22Rv1 (cell line): ENCODE measurements around the gene MYBPC3.

Source experiments
- H3K27ac ChIP-seq: fragments of 450-650 bp; 2 replicates; pipeline ENCODE4 v1.5.1; 2017
- ZFX ChIP-seq: fragments of 450-650 bp; IDR thresholded peaks from 2 replicates; pipeline ENCODE4 v1.6.1; 2017; ENCODE audit warnings: antibody characterized with exemption, borderline replicate concordance
- TF ChIP-seq, protein P1 (sequence below): fragments of 450-650 bp; IDR thresholded peaks from 2 replicates; pipeline ENCODE4 v1.5.1; 2017; ENCODE audit warnings: mild to moderate bottlenecking

MYBPC3 gene

DNA sequence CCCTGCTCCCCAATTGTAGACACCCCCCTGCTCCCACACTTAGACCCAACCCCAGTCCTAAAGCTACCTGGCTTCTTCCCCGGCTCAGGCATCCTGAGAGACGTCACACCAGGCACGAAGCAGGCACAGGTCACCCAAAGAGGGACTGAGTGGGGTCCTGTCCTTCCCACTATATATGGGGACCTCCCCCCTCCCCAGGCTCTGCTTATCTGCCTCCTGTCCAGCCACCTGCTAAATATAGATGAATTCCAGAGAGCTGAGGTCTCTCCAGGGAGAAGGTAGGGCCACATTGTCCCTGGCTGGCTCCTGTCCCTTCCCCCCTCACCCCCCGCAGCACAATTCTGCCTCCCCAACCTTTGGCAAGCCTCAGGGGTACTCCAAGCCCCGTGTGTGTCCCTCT is at the start of gene MYBPC3:
Gene MYBPC3, minus strand, starts transcription at position 147 of the 400 bp plus-strand sequence. Its CDS starts 55 bp downstream, at position 92.
- no peak for TF ChIP-seq ZFX
- TF ChIP-seq, protein P1, sequence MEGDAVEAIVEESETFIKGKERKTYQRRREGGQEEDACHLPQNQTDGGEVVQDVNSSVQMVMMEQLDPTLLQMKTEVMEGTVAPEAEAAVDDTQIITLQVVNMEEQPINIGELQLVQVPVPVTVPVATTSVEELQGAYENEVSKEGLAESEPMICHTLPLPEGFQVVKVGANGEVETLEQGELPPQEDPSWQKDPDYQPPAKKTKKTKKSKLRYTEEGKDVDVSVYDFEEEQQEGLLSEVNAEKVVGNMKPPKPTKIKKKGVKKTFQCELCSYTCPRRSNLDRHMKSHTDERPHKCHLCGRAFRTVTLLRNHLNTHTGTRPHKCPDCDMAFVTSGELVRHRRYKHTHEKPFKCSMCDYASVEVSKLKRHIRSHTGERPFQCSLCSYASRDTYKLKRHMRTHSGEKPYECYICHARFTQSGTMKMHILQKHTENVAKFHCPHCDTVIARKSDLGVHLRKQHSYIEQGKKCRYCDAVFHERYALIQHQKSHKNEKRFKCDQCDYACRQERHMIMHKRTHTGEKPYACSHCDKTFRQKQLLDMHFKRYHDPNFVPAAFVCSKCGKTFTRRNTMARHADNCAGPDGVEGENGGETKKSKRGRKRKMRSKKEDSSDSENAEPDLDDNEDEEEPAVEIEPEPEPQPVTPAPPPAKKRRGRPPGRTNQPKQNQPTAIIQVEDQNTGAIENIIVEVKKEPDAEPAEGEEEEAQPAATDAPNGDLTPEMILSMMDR: no peak
- H3K27ac ChIP-seq: no peak within 1 kb of the TSS

DNA sequence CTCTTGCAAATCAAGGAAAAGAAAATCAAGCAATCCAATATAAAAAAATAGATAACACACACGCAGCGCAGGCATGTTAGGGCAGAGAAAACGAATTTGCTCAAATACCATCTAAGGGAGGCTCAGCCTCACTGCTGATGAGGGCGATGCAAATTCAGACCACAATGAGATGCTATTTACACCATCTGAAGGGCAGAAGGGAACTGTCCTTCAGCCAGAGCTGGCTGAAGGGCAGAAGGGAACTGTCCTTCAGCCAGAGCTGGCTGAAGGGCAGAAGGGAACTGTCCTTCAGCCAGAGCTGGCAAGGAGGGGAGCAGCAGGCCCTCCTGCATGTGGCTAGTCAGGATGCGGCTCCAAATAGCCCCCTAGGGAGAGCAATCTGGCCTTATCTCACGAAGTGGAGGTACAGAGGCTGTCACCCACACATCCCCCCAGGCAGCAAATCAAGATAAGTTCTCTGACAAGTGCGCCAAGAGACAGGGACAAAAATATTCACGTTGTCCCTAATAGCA is 48.3 kb upstream of the MYBPC3 start:
- 0 out of 2 replicates have a peak overlapping the region, but pooled peaks have one; percentile 7 for H3K27ac ChIP-seq
- TF ChIP-seq, protein P1: no peak
- no peak for TF ChIP-seq ZFX

DNA sequence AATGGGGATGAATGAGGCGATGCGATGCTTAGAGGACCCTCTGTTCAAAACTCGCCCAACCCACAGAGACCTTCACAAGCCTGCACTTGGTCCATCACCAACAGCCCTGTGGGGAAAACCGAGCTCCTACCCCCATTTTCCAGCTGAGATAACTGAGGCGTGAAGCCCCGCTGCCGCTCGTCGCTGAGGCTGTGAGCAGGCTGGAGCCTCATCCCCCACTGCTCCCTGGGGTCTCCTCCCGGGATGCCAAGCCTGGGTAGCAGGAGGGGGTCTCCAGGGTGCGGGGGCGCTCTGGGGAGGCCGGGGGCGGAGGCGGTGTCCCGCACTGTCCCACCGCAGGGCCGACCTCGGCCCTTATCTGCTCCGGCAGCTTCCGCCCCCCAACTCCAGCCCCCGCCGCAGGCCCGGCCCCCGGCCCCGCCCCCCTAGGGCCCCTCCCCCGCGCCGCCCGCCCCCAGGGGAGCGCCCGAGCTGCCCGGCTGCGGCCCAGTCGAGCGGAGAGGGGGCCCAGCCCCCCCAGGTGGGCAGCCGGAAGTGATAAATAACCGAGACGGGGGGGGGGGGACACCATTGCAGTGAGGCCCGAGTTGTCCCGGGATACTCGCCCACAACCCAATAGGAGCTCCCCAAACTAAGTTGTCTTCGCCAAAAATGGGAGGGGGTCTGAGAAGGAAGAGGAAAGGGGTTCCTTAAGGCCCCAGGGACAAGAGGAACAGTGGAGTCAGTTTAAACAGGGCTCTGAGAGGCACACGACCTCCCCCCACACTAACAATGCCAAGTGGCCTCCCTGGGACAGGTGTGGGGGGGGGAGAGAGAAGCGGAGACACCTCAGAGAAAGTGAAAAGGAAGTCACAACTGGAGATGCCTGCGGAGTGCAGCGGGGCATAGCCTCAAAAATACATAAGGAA is 47.6 kb upstream of the MYBPC3 start:
- TF ChIP-seq ZFX: no peak
- TF ChIP-seq, protein P1: no peak
- H3K27ac ChIP-seq: no peak overlapping the region

DNA sequence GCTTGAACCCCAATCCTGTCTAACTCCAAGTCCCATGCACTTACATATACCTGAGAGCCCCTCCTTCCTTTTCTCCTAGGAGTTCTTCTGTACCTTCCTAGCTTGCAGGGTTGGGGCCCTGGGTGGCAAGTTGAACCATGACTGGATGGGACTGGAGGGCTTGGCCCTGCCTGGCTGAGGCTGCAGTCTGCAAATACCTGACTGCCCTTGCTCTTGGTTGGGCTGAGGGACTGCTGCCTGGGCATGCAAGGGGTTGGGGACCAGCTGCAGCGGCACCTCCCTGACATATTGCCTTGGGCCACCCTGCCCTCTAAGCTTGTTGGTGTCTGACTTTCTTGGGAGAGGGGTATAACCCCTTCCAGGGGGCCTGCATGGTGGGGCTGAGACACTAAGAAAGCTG is 46.0 kb upstream of the MYBPC3 start:
- no peak overlapping the region for H3K27ac ChIP-seq
- TF ChIP-seq, protein P1: no peak
- no peak for TF ChIP-seq ZFX

DNA sequence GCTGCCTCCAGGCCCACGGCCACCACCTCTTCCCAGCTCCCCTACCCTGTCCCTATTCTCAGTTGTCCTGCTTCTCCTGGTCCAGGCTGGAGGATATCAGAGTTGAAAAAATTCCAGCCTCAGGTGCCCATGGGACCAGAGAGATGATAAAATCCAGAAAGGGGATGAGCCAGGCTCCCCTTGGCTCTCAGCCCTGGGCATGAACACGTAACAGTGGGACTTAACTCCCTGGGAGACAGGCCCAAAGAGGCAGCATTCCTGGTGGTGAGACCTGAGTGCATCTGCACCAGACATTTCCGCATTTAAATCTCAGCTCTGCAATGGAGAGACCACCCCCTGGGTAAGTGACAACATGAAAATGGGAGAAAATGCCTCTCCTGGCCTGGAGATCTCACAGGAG is 45.5 kb upstream of the MYBPC3 start:
- TF ChIP-seq, protein P1: no peak
- TF ChIP-seq ZFX: no peak
- H3K27ac ChIP-seq: no peak overlapping the region

DNA sequence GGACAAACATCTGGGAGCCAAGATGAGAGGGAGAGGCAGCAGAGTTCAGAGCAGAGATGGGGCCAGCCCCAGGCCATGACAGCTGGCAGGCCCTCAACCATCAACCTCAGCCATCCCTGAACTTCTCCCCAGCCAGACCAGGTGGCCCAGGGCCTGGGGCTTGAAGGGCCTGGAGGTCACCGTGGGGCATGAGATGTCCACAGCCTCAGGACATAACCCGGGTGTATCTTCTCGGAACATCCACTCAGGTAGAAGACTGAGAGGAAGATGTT is 43.5 kb upstream of the MYBPC3 start:
- TF ChIP-seq, protein P1: no peak
- no peak for TF ChIP-seq ZFX

More for the DNA sequence above, 43.5 kb upstream of the MYBPC3 start:
- no peak overlapping the region for H3K27ac ChIP-seq
